Hepatocyte (in vitro differentiated cells): ENCODE results near the gene SYT8.

Experiments
- EZH2 ChIP-seq: fragments of 200-600 bp; sonication (generic); IDR thresholded peaks from 2 replicates; pipeline ENCODE4 v1.6.1; 2016; ENCODE audit warnings: antibody characterized with exemption, mild to moderate bottlenecking, borderline replicate concordance
- EZH2phosphoT487 ChIP-seq: fragments of 200-600 bp; sonication (generic); IDR thresholded peaks from one replicate; pipeline ENCODE4 v1.6.1; 2018; ENCODE audit warnings: antibody characterized with exemption, mild to moderate bottlenecking, low read depth, moderate library complexity; ENCODE audit not compliant: unreplicated experiment, severe bottlenecking
- TF ChIP-seq, protein P1 (sequence below): fragments of 200-600 bp; sonication (generic); IDR thresholded peaks from 2 replicates; pipeline ENCODE4 v1.5.1; 2016; ENCODE audit warnings: antibody characterized with exemption, mild to moderate bottlenecking; ENCODE audit not compliant: poor library complexity

DNA sequence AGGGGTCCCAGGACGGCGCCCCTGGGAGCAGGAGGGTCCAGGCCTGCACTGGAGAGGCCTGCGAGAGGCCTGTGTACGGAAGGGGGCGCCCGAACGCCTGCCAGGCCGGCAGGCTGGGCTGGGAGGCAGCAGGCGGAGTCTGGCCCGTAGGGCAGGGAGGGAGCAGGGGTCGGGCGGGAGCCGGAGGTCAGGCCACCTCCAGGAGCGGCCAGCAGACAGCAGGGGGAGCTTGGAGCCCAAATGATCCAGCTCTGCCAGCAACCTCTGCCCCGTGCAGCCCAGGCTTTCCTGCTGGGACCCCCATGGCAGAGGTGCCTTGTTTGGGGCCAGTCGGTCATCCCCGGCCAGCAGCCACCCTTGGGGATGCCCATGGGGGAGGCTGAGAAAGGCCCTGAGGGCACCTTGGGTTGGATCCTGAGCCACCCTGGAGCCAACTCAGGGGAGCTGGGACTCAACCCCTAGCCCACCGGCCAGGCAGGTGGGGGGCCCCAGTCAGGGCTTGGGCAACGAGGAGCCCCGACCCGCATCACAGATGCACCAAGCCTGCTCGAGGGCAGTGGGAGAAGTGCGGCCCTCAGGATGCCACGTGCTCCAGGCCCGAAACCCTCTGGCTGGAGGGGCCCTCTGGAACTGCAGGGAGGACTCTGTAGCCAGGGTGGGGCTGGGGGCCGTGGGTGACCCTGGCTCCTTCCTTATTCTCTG, 9.6 kb upstream of the SYT8 start:
- TF ChIP-seq, protein P1, sequence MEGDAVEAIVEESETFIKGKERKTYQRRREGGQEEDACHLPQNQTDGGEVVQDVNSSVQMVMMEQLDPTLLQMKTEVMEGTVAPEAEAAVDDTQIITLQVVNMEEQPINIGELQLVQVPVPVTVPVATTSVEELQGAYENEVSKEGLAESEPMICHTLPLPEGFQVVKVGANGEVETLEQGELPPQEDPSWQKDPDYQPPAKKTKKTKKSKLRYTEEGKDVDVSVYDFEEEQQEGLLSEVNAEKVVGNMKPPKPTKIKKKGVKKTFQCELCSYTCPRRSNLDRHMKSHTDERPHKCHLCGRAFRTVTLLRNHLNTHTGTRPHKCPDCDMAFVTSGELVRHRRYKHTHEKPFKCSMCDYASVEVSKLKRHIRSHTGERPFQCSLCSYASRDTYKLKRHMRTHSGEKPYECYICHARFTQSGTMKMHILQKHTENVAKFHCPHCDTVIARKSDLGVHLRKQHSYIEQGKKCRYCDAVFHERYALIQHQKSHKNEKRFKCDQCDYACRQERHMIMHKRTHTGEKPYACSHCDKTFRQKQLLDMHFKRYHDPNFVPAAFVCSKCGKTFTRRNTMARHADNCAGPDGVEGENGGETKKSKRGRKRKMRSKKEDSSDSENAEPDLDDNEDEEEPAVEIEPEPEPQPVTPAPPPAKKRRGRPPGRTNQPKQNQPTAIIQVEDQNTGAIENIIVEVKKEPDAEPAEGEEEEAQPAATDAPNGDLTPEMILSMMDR, result peak; percentile 67
- TF ChIP-seq EZH2 (no peak), EZH2phosphoT487 (no peak)
